GM19035 (cell line): ENCODE measurements around the gene TMTC3.
A peak's percentile ranks its signal among the peaks of the same experiment; 100 is the strongest.
"Not testable (repeated sequence)": the region's sequence is repeated elsewhere in the genome, so short reads cannot be mapped to it uniquely, and the experiment has no call there.

Experiments used
- ATAC-seq: cut with Tn5 transposase; IDR thresholded peaks from one replicate; pipeline ENCODE4 v1.9.1; 2021; ENCODE audit not compliant: unreplicated experiment

Gene TMTC3

DNA sequence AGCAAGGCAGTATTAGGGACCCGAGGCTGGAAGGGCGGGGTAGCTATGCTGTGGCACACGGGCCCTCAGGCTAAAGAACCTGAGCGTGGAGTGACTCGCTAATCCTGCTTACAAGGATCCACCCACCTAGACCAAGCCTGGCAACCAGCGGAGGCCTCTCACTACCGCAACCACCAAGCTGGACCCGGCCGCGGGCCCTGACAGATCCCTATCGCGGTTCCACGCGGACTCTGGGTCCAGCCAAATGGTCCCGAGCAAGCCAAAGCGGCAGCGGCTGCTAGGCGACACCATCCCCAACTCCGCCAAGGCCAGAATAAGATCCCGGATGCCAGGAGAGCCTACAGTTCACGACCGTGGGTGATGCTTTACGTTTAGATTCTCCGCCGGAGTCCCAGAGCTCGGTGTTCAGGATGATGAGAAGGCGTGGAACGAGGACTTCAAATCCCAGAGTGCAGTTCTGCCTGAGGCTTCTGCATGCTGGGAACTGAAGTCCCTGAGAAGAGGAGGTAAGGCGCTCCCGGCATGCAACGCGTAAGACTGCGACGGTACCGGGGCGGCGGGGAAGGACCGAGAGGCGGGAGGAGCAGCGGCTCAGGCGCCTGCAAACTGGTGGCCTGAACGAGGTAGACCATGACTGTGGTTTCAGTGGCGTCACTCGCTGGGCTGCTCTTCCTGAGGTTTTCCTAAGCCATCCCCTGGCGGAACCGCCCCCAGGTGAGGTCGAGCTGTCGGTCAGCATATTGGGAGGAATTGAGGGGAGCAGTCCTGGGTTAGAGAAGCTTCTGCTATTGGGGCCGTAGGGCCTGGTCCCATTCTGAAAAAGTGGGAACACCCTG is at the start of gene TMTC3, which contains the start of gene CEP290:
TMTC3 (plus strand) TSS at position 534 of the 836 bp plus-strand sequence. CDS start 6,009 bp downstream, outside the sequence.
CEP290 (minus strand) TSS at position 315 of the 836 bp plus-strand sequence. CDS start 781 bp downstream, outside the sequence.
- peak; percentile 95 for ATAC-seq

DNA sequence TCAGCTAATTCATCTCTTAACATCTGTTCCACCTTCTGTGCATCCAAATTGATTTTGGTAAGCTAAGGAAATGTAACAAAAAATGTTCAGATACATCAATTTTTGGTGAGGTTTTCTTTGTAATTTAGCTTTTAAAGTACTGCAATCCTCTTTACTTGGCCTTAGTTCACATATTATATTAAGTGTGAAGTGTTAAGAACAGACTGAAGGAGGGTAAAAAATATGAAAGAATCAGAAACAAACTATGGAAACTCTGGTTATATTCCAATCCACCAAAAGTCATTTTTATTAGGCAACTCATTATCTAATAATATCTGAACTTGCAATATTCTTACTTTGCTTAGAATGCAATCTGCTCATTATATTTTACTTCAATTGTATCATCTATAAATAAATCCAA is 49.3 kb upstream of the TMTC3 start:
- ATAC-seq, result no peak

DNA sequence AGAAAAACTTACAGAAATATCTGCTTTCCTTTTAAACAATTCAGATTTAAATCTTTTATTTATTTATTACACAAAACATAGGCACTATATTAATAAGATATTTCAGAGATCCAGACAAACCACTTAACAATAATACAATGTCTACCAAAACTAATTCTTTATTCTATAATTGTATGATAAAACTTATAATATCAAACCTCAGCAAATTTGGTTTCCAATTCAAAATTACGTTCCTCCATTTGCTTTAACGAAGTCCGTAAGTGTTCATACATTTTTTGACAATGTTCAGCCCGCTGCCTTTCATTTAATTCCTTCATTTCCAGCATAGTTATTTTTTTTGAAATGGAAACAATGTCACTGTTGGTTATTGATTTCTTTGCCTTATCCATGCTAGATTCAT is 48.5 kb upstream of the TMTC3 start:
- ATAC-seq, result no peak

DNA sequence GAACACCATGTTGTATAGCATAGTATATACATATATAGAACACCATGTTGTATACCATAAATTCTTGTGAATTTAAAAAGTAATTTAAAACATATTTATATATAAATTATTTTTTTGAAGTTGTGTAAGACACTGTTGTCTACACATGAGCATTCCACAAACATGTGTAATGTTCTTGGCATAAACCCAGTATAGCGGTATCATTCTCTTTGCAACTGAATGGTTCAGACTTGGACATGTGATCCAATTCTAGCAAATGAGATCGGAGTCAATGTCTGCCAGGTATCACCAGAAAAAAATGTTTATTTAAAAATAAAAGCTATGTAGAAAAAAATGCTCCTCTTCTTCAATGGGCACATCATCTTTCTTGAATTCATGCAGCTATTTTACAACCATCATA is 34.1 kb upstream of the TMTC3 start:
- no peak for ATAC-seq

DNA sequence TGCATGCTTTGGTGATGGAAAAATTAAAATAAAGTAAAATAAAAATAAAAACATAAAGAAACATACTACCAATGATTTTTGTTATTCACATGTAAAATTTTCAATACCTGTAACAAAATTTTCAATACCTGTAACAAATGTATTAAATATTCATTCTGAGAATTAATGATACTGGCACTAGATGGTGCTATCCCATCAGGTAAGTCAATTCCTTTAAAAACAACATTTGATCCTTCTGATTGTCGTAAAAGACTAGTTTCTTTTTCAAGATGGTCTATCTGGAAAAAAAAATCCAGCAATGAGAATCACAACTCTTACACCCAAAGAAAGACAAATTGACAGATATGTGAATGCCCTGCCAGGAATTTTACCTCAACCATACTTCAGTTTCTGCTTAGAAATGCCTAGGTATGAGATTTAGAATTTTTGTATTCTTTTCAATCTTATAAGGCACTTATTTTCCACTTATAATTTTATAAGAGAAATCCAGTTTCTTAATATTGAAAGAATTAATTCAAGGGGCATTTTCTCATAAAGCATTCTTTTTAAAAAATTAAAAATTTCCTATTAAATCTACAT is 30.9 kb upstream of the TMTC3 start:
- no peak for ATAC-seq

DNA sequence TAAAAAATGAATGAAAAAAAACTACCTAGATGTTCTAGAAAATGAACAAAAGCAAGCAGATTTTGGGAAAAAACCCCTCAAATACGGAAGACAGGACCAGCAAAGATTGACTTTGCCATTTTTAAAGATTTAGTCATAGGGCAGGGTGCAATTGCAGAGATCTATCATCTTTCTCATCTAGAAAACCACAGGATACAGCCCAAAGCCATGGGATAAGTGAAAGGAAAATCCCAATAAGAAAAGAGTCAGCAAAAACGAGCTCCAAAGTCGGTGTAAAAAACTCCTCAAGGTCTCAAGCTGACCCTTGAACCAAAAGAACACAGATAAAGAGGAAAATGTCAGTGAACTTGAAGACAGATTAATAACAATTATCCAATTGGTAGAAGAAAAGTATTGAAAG is 28.2 kb upstream of the TMTC3 start:
- no peak for ATAC-seq

DNA sequence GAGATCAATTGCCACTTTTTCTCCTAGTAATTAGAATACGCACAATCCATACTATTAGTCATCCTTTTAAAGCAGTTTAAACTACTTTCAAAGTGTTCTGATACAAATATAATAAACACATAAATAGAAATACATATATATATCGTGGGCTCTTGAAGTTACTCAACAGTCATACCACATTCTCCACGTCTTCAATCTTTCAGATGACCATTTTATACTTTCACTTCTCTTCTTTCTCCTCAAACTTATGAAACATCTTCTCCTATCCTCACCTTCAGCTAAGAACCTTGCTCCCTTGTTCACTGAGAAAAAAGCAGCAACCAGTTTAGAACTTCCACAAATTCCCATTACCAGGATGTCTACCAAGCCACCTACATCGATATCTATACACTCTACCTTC is 19.4 kb upstream of the TMTC3 start:
- no peak for ATAC-seq

DNA sequence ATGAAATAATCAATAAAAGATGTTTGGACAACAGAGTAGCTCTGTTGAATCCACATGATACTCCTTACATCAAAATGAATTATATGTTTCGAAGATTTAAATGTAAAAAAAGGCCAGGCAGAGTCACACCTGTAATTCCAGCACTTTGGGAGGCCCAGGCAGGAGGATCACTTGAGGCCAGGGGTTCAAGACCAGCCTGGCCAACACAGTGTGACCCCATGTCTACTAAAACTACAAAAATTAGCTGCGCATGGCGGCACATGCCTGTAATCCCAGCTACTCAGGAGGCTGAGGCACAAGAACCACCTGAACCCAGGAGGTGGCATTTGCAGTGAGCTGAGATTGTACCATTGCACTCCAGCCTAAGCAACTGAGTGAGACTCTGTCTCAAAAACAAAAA is 15.0 kb upstream of the TMTC3 start:
- no peak for ATAC-seq

DNA sequence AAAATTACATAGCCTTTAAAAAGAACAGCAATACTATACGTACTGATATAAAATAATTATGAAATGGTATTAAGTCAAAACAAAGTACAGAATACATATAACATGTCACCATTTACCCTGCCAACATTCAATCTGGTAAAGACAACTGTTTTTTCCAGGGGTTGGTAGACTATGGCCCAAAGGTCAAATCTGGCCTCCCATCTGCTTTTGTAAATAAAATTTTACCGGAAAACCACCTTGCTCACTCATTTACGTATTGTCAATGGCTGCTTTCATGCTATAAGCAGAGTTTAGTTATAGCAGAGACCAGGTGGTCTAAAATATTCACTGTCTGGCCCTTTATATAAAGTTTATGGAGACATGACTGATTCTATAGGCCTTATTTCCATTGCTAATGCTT is 14.3 kb upstream of the TMTC3 start:
- no peak for ATAC-seq

DNA sequence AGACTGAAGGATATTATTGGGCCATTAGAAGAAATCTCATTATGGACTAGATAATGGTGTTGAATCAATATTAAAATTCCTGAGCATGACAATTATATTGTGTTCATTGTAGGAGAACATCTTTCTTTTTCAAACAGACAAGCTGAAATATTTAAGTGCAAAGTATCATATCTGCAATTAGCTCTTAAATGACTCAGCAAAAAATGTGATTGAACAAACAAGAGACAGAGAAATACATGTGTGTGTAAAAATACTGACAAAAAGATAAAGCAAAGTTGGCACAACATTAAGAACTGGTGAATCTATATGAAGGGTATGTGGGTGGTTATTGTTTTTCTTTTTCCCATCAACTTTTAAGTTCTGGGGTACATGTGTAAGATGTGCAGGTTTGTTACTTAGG is 9.7 kb upstream of the TMTC3 start:
- no peak for ATAC-seq

DNA sequence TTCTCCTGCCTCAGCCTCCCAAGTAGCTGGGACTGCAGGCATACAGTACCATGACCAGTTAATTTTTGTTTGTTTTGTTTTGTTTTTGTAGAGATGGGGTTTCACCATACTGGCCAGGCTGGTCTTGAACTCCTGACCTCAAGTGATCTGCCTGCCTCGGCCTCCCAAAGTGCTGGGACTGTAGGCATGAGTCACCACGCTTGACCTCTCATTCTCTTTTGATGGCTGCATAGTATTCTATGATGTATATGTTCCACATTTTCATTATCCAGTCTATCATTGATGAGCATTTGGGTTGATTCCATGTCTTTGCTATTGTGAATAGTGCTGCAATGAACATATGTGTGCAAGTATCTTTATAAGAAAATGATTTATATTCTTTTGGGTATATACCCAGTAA is 8.9 kb upstream of the TMTC3 start:
- not testable (repeated sequence) for ATAC-seq

DNA sequence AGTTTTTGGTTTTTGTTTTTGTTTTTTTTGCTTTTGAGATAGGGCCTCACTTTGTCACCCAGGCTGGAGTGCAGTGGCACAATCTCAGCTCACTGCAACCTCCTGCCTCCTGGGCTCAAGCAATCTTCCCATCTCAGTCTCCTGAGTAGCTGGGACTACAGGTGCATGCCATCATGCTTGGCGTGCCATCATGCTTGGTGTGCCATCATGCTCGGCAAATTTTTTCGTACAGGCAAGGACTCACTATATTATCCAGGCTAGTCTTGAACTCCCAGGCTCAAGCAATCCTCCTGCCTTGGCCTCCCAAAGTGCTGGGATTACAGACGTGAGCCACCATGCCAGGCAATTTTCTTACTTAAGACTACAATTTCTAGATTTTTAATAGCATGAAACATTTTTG is 2.4 kb upstream of the TMTC3 start:
- not testable (repeated sequence) for ATAC-seq

DNA sequence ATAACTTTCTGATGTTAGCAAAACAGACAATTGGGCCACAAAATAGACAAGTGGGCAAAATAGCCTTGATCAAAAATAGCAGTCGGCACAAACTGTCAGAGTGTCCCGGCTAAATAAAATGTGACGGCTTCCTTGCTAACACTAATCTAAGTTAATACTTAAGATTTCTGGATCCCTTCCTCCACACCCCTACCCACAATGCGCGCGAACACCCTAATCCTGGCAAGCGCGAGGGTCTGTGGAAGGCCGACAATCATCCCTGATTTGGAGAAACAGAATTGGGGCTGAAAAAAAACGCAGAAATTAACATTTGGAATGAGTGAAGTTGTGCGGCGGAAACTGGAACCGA is 708 bp upstream of the TMTC3 start:
- ATAC-seq, result peak; percentile 0

DNA sequence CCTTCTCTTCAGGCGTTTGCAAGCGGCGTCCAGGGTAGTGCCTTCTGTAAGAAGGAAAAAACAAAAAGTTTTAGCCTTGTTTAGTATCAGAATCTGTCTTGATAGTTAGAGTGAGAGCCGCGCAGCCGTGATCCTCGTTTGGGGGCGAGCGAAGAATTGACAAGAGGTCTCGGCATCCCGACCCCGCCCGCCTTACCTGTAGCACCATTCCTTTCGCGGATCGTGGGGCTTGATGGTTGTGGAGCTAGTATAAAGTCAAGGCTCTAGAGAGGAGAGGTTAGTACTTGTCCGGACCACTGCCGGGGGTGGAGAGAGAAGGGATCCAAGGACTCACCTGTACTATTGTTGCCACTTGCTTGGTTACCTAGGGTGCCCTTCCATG is 494 bp downstream of the TMTC3 start:
- ATAC-seq, result peak; percentile 3

DNA sequence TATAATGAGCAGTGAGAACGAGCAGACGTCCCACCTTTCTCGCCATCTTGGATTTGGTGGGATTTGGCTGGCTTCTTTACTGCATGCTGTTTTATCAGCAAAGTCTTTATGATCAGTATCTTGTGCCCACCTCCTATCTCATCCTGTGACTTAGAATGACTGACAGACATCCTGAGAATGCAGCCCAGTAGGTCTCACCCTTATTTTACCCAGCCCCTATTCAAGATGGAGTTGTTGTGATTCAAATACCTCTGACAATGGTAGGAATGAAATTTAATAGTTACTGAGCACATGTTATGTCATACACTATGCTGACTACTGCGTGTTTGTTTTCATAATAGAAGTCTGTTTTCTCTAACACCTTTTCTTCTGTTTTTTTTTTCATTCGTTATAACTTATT is 1.9 kb downstream of the TMTC3 start:
- no peak for ATAC-seq

DNA sequence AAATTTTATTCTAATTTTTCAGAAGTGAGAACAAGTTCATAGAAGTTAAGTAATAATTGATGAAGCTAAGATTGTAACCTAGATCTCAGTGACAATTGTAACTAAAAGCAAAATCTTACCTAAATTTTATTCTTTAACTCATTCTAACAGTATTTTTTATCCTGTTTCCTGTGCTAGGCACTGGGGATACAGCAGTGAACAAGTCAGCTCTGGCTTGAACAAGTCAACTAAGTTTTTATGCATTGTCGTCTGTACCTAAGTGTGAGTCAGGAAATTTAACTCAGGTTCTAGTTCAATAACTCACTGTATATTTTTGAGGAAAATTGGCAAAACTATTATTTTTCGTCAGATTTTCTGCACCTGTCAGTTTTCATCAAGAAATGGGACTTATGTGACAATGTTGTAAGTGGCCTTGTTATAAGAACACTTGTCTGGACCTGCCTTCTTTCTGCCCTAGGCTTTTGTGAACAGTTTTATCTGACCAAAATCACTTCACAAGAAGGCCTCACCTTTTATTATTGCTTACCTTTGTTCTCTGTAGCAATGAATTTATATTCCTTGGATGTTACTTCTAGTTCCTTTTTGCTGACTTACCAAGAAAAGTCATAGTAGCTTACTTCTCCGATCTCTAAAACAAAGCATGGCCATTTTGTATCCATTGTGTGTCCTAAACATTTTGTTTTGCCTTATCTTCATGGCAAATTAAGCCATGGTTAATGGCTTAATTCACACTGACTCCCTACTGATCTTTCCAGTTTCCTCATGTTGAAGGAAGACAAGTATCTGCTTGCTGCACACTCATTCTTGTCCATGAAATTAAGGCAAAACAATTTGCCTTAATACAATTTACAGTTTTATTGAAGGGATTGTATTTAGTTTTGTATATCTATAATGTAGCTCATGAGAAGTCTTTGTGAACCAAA is 2.7 kb downstream of the TMTC3 start:
- no peak for ATAC-seq

DNA sequence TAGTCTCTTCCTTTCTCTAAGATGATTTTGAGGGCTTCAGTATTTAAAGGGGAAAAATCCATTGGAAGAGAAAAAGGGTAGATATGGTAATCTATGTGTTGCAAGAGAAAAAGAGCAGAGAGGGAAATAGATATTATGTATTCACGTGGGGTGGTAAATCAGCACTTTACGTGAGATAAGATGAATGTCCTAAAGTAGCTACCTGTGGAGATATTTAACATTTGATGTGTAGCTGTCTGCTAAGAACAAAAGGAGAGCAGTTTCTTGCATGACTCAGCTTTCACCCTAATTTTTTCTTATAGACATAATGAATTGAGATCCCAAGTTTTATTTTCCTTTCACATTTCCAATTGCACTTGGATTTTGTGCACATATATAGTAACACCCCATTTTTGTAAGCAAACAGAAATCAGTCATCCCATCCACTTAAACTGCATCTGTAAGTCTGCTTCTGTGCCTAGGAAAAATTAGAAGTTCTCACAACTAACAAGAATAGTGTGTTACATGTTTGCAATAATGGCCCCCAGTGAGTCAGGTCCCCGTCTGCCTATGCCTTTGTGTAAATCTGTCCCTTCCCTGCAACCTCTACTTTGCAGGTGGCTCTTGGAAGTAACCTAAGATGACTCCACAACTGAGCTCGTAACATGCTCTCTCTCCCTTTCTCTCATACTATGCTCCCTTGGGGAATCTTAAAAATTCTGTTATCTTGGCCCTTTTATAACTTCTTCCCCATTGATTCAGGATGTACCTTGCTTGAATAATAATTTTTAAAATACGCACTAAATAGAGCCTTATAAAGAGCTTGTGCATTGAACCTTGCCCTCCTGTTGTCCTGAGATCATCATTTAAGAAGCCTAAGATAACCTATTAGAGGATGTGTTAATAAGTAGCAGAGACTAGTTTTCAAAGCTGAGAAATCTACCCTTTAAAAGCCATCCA is 3.7 kb downstream of the TMTC3 start:
- no peak for ATAC-seq

DNA sequence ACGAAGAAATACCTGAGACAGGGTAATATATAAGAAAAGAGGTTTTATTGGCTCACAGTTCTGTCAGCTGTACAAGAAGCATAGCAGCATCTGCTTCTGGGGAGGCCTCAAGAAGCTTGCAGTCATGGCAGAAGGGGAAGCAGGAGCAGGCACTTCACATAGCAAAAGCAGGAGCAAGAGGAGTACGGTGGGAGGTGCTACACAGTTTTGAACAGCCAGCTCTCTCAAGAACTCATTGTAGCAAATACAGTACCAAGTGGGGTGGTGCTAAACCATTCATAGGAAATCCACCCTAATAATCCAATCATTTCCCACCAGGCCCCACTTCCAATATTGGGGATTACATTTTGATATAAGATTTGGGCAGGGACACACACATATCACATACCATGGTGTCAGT is 8.0 kb downstream of the TMTC3 start:
- ATAC-seq, result no peak

DNA sequence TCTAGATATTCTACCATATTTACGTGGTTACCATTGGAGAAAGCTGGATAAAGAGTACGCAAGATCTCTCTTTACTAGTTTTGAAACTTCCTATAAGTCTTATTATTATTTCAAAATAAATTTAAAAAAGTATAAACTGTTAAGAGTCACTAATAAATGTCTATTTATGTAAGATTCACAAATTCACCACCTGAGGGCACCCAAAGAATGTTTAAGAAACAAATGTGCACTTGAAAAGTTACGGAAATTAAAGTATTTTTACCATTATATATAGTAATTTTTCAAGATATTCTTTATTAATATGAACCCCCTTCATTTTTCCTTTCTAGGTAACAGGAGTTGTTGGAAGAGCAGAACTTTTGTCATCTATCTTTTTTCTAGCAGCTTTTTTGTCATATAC is 11.9 kb downstream of the TMTC3 start:
- ATAC-seq, result no peak

DNA sequence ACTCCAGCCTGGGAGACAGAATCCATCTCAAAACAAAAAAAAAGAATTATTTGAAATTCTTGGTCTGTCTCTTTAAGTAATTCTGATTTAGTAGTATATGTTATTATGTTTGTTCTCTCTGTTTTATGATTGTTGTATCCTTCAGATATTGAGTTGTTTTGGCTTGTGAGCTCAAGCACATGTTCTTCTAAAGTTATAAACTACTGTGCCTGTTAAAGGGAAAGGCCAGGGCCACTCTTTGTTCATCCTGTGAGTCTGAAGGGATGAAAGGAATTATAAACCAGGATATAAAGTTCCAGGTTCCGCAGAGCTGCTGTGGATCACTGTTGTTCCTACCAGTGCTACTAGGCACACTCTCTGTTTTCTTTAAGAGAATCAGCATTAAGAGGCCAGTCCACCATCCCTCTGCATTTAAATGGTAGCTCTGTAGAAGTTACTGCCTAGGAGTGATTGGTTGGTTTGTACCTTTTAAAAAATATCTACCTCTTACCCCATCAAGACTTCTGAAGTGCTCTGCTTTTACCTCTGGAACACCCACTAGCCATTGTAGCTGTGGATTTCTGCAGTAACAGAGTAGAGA is 14.1 kb downstream of the TMTC3 start:
- no peak for ATAC-seq
